WTC11 (cell line): Measurements from ENCODE around the gene STRIP1. TPM values are rescaled to one million over a fixed set of nuclear protein-coding genes. Genes with fewer than 3 reads are reported as not detected.
A peak's percentile ranks its signal among the peaks of the same experiment; 100 is the strongest.

ENCODE experiments used
- ATAC-seq: fragments of 200-7000 bp; cut with Tn5 transposase; 2 replicates; pipeline ENCODE4 v1.10.0; 2021; ENCODE audit warnings: mild to moderate bottlenecking, moderate library complexity
- CTCF ChIA-PET: fragments of 300-600 bp; sonication (Branson Sonifier 250); formaldehyde crosslinking; loops from one replicate; lab custom pipeline; 2021; ENCODE audit warnings: antibody characterized with exemption; lab: Charles Lee
- POLR2A ChIA-PET: fragments of 350-600 bp; sonication (Branson Sonifier 250); formaldehyde crosslinking; loops from one replicate; lab custom pipeline; 2021; ENCODE audit warnings: antibody characterized with exemption; lab: Charles Lee
- DNase-seq: peaks from one replicate; pipeline ENCODE4 v3.0.0; 2021; ENCODE audit warnings: low spot score
- H3K27ac Mint-ChIP-seq: 2 replicates; pipeline ENCODE4 v1.8.0; 2021; ENCODE audit warnings: mixed read lengths
- H3K27me3 Mint-ChIP-seq: 2 replicates; pipeline ENCODE4 v1.8.0; 2021; ENCODE audit warnings: low read depth, mild to moderate bottlenecking, moderate library complexity, mixed read lengths
- H3K36me3 Mint-ChIP-seq: 2 replicates; pipeline ENCODE4 v1.8.0; 2021; ENCODE audit warnings: mixed read lengths
- H3K4me1 Mint-ChIP-seq: 2 replicates; pipeline ENCODE4 v1.8.0; 2022; ENCODE audit warnings: mixed read lengths
- H3K4me3 Mint-ChIP-seq: 2 replicates; pipeline ENCODE4 v1.8.0; 2021; ENCODE audit warnings: mild to moderate bottlenecking, moderate library complexity, mixed read lengths
- H3K9me3 Mint-ChIP-seq: 2 replicates; pipeline ENCODE4 v1.8.0; 2021; ENCODE audit warnings: mixed read lengths
- E2F1 ChIP-seq: sonication (generic); formaldehyde crosslinking; IDR thresholded peaks from 2 replicates; pipeline ENCODE4 v1.8.0; 2022; ENCODE audit warnings: mild to moderate bottlenecking, missing genetic modification reagents
- E2F4 ChIP-seq: sonication (generic); formaldehyde crosslinking; IDR thresholded peaks from 2 replicates; pipeline ENCODE4 v1.8.1; 2022; ENCODE audit warnings: low read depth, mild to moderate bottlenecking, moderate library complexity, missing genetic modification reagents, borderline replicate concordance
- ELF4 ChIP-seq: sonication (generic); formaldehyde crosslinking; IDR thresholded peaks from 2 replicates; pipeline ENCODE4 v1.8.1; 2022; ENCODE audit warnings: low read depth, mild to moderate bottlenecking, moderate library complexity, missing genetic modification reagents
- FOXK1 ChIP-seq: sonication (generic); formaldehyde crosslinking; IDR thresholded peaks from 2 replicates; pipeline ENCODE4 v1.8.0; 2022; ENCODE audit warnings: mild to moderate bottlenecking, moderate library complexity, missing genetic modification reagents
- FOXP1 ChIP-seq: sonication (generic); formaldehyde crosslinking; IDR thresholded peaks from 2 replicates; pipeline ENCODE4 v1.8.0; 2022; ENCODE audit warnings: missing genetic modification reagents, mild to moderate bottlenecking, moderate library complexity, borderline replicate concordance
- GTF2I ChIP-seq: fragments of 250-450 bp; sonication (Bioruptor Pico); conservative IDR thresholded peaks from 2 replicates; pipeline ENCODE4 v1.4.0; 2021; ENCODE audit warnings: mild to moderate bottlenecking
- MAX ChIP-seq: sonication (generic); formaldehyde crosslinking; IDR thresholded peaks from 2 replicates; pipeline ENCODE4 v1.8.0; 2022; ENCODE audit warnings: mild to moderate bottlenecking, missing genetic modification reagents
- MXD4 ChIP-seq: fragments of 250-450 bp; sonication (Bioruptor Pico); IDR thresholded peaks from 2 replicates; pipeline ENCODE4 v1.8.0; 2021; ENCODE audit warnings: mild to moderate bottlenecking, moderate library complexity, borderline replicate concordance
- NFE2L1 ChIP-seq: sonication (generic); formaldehyde crosslinking; IDR thresholded peaks from 2 replicates; pipeline ENCODE4 v1.8.1; 2023; ENCODE audit warnings: missing genetic modification reagents
- PRDM15 ChIP-seq: sonication (generic); formaldehyde crosslinking; IDR thresholded peaks from 2 replicates; pipeline ENCODE4 v1.8.0; 2022; ENCODE audit warnings: missing genetic modification reagents
- RELA ChIP-seq: sonication (generic); formaldehyde crosslinking; IDR thresholded peaks from 2 replicates; pipeline ENCODE4 v1.8.1; 2022; ENCODE audit warnings: missing genetic modification reagents, mild to moderate bottlenecking, borderline replicate concordance
- RORB ChIP-seq: fragments of 250-450 bp; sonication (Bioruptor Pico); IDR thresholded peaks from 2 replicates; pipeline ENCODE4 v1.9.0; 2021; ENCODE audit warnings: mild to moderate bottlenecking
- SOX15 ChIP-seq: fragments of 250-450 bp; sonication (Bioruptor Pico); IDR thresholded peaks from 2 replicates; pipeline ENCODE4 v1.9.0; 2021; ENCODE audit warnings: mild to moderate bottlenecking
- ZBTB21 ChIP-seq: sonication (generic); formaldehyde crosslinking; IDR thresholded peaks from 2 replicates; pipeline ENCODE4 v1.8.1; 2023; ENCODE audit warnings: mild to moderate bottlenecking, missing genetic modification reagents, borderline replicate concordance
- ZMAT4 ChIP-seq: fragments of 250-450 bp; sonication (Bioruptor Pico); IDR thresholded peaks from 2 replicates; pipeline ENCODE4 v1.9.0; 2021; ENCODE audit warnings: mild to moderate bottlenecking
- ZNF121 ChIP-seq: sonication (generic); formaldehyde crosslinking; IDR thresholded peaks from 2 replicates; pipeline ENCODE4 v1.8.0; 2023; ENCODE audit warnings: missing genetic modification reagents
- ZNF263 ChIP-seq: sonication (generic); formaldehyde crosslinking; IDR thresholded peaks from 2 replicates; pipeline ENCODE4 v1.8.1; 2022; ENCODE audit warnings: low read depth, mild to moderate bottlenecking, moderate library complexity, missing genetic modification reagents
- ZNF281 ChIP-seq: sonication (generic); formaldehyde crosslinking; IDR thresholded peaks from 2 replicates; pipeline ENCODE4 v1.8.0; 2023; ENCODE audit warnings: mild to moderate bottlenecking, missing genetic modification reagents
- ZNF416 ChIP-seq: fragments of 250-450 bp; sonication (Bioruptor Pico); IDR thresholded peaks from 2 replicates; pipeline ENCODE4 v1.9.0; 2021; ENCODE audit warnings: mild to moderate bottlenecking, inconsistent platforms
- total RNA-seq: library from RNA; stranded (reverse); gene quantifications from 3 replicates; pipeline ENCODE4 v1.2.3, GENCODE V29; 2021

The STRIP1 gene
- total RNA-seq, 1 experiment from 2014 or later = 42.8 TPM

GRCh38 chr1:110002695-110003094 is 31.7 kb upstream of the STRIP1 start:
- peak overlapping the region; percentile 72 for H3K27ac Mint-ChIP-seq
- TF ChIP-seq ZBTB21 (CRISPR knock-in tag) (no peak), ZMAT4 (CRISPR knock-in tag) (no peak), GTF2I (CRISPR knock-in tag) (no peak), SOX15 (CRISPR knock-in tag) (no peak), ZNF263 (CRISPR knock-in tag) (no peak), ZNF416 (CRISPR knock-in tag) (no peak), MXD4 (CRISPR knock-in tag) (no peak), NFE2L1 (CRISPR knock-in tag) (no peak), RELA (CRISPR knock-in tag) (no peak), ELF4 (CRISPR knock-in tag) (no peak), E2F4 (CRISPR knock-in tag) (no peak), RORB (CRISPR knock-in tag) (no peak), MAX (CRISPR knock-in tag) (no peak), E2F1 (no peak), ZNF281 (CRISPR knock-in tag) (no peak), FOXK1 (CRISPR knock-in tag) (no peak), FOXP1 (CRISPR knock-in tag) (no peak), PRDM15 (CRISPR knock-in tag) (no peak), ZNF121 (CRISPR knock-in tag) (no peak)
- peaks cover 61% of the 10 kb centered on the region for H3K4me1 Mint-ChIP-seq
- no peaks in the 10 kb centered on the region for H3K27me3 Mint-ChIP-seq
- ChIA-PET POLR2A (no interaction called here), CTCF (interaction anchor here (1.3 kb wide), 1 partner anchor 363 kb away, joined by 3 read pairs; no protein-coding TSS in a partner anchor)
- no peak for DNase-seq
- H3K9me3 Mint-ChIP-seq = no peaks in the 10 kb centered on the region
- H3K36me3 Mint-ChIP-seq = no peaks in the 10 kb centered on the region
- no peak overlapping the region for H3K4me3 Mint-ChIP-seq
- ATAC-seq = no peak
